Activated naive CD4-positive, alpha-beta T cell treated with anti-CD3 and anti-CD28 coated beads, Interleukin-2, amount 10 ng/mL, durations not matched to agents 7 days and 5 days (primary cell): ENCODE results near the gene FEM1A.
"Not testable (repeated sequence)": the region's sequence is repeated elsewhere in the genome, so short reads cannot be mapped to it uniquely, and the experiment has no call there.

Source experiments
- CTCF ChIA-PET: fragments of 350-600 bp; sonication (Branson Sonifier 250); formaldehyde crosslinking; loops from one replicate; lab custom pipeline; 2021; ENCODE audit warnings: antibody characterized with exemption; lab: Charles Lee
- DNase-seq: peaks from one replicate; pipeline ENCODE4 v3.0.0-alpha.2; 2020
- H3K27ac Mint-ChIP-seq: one replicate; pipeline ENCODE4 v1.8.0; 2021; ENCODE audit warnings: mild to moderate bottlenecking, moderate library complexity, mixed read lengths
- H3K27me3 Mint-ChIP-seq: one replicate; pipeline ENCODE4 v1.8.0; 2021; ENCODE audit warnings: mild to moderate bottlenecking, mixed read lengths
- H3K36me3 Mint-ChIP-seq: one replicate; pipeline ENCODE4 v1.8.0; 2021; ENCODE audit warnings: mixed read lengths
- H3K4me1 Mint-ChIP-seq: one replicate; pipeline ENCODE4 v1.8.0; 2021; ENCODE audit warnings: mixed read lengths
- H3K4me3 Mint-ChIP-seq: one replicate; pipeline ENCODE4 v1.8.0; 2021; ENCODE audit warnings: mild to moderate bottlenecking, moderate library complexity, mixed read lengths
- H3K9me3 Mint-ChIP-seq: one replicate; pipeline ENCODE4 v1.8.0; 2021; ENCODE audit warnings: mixed read lengths

Gene FEM1A

GRCh38 chr19:4760285-4760650, 31.3 kb upstream of the FEM1A start:
- CTCF ChIA-PET: no interaction called here

GRCh38 chr19:4763021-4763420, 28.5 kb upstream of the FEM1A start:
- CTCF ChIA-PET: no interaction called here
- Mint-ChIP-seq H3K4me3 (no peak overlapping the region), H3K27me3 (peaks cover 60% of the 10 kb centered on the region)

More at GRCh38 chr19:4760285-4760650, 31.3 kb upstream of the FEM1A start:
- Mint-ChIP-seq H3K27me3 (peaks cover 61% of the 10 kb centered on the region), H3K4me1 (peaks cover 5% of the 10 kb centered on the region), H3K27ac (no peak overlapping the region), H3K36me3 (no peaks in the 10 kb centered on the region), H3K4me3 (peak overlapping the region; percentile 23), H3K9me3 (no peaks in the 10 kb centered on the region)
- DNase-seq: no peak

GRCh38 chr19:4764393-4764660, 27.2 kb upstream of the FEM1A start:
- Mint-ChIP-seq H3K27me3 (peaks cover 49% of the 10 kb centered on the region), H3K4me1 (peaks cover 5% of the 10 kb centered on the region), H3K27ac (no peak overlapping the region), H3K9me3 (peaks cover under 1% of the 10 kb centered on the region), H3K36me3 (no peaks in the 10 kb centered on the region), H3K4me3 (no peak overlapping the region)
- no peak for DNase-seq
- CTCF ChIA-PET: no interaction called here

More at GRCh38 chr19:4763021-4763420, 28.5 kb upstream of the FEM1A start:
- Mint-ChIP-seq H3K36me3 (no peaks in the 10 kb centered on the region), H3K9me3 (no peaks in the 10 kb centered on the region), H3K4me1 (peaks cover 5% of the 10 kb centered on the region), H3K27ac (no peak overlapping the region)
- DNase-seq: no peak

GRCh38 chr19:4768934-4769777, 22.4 kb upstream of the FEM1A start:
- peak; percentile 88 for DNase-seq
- no peaks in the 10 kb centered on the region for H3K4me1 Mint-ChIP-seq
- H3K36me3 Mint-ChIP-seq: no peaks in the 10 kb centered on the region
- H3K4me3 Mint-ChIP-seq: no peak overlapping the region
- H3K27ac Mint-ChIP-seq: no peak overlapping the region
- CTCF ChIA-PET: no interaction called here
- H3K27me3 Mint-ChIP-seq: peaks cover 17% of the 10 kb centered on the region
- peaks cover 4% of the 10 kb centered on the region for H3K9me3 Mint-ChIP-seq

- Mint-ChIP-seq H3K27me3 (peaks cover 19% of the 10 kb centered on the region), H3K27ac (no peak overlapping the region), H3K9me3 (peaks cover 4% of the 10 kb centered on the region), H3K36me3 (no peaks in the 10 kb centered on the region), H3K4me1 (no peaks in the 10 kb centered on the region), H3K4me3 (no peak overlapping the region)
- DNase-seq: no peak
- CTCF ChIA-PET: no interaction called here
These were observed 19.0 kb upstream of the FEM1A start for GRCh38 chr19:4772566-4772965.

GRCh38 chr19:4773047-4773640, 18.4 kb upstream of the FEM1A start:
- no peak overlapping the region for H3K27ac Mint-ChIP-seq

GRCh38 chr19:4774136-4774535, 17.4 kb upstream of the FEM1A start:
- H3K27me3 Mint-ChIP-seq: peaks cover 22% of the 10 kb centered on the region
- H3K4me3 Mint-ChIP-seq: no peak overlapping the region
- H3K27ac Mint-ChIP-seq: no peak overlapping the region
- no peak for DNase-seq
- CTCF ChIA-PET: no interaction called here
- H3K4me1 Mint-ChIP-seq: no peaks in the 10 kb centered on the region
- H3K9me3 Mint-ChIP-seq: peaks cover 4% of the 10 kb centered on the region
- no peaks in the 10 kb centered on the region for H3K36me3 Mint-ChIP-seq

More at GRCh38 chr19:4773047-4773640, 18.4 kb upstream of the FEM1A start:
- no peak overlapping the region for H3K4me3 Mint-ChIP-seq
- H3K36me3 Mint-ChIP-seq: no peaks in the 10 kb centered on the region
- DNase-seq: no peak
- peaks cover 19% of the 10 kb centered on the region for H3K27me3 Mint-ChIP-seq
- no peaks in the 10 kb centered on the region for H3K4me1 Mint-ChIP-seq
- CTCF ChIA-PET: no interaction called here
- H3K9me3 Mint-ChIP-seq: peaks cover 4% of the 10 kb centered on the region

- CTCF ChIA-PET: interaction anchor here (0.8 kb wide), 1 partner anchor 8 kb away, joined by 3 read pairs; no protein-coding TSS in a partner anchor
- DNase-seq: no peak
These were observed 15.8 kb upstream of the FEM1A start for GRCh38 chr19:4775627-4776152.

GRCh38 chr19:4776436-4777211, 14.9 kb upstream of the FEM1A start:
- DNase-seq: no peak
- peaks cover 21% of the 10 kb centered on the region for H3K27me3 Mint-ChIP-seq
- H3K27ac Mint-ChIP-seq: no peak overlapping the region
- CTCF ChIA-PET: interaction anchor here (0.7 kb wide), 1 partner anchor 884 kb away, joined by 3 read pairs; no protein-coding TSS in a partner anchor
- H3K36me3 Mint-ChIP-seq: no peaks in the 10 kb centered on the region
- no peaks in the 10 kb centered on the region for H3K4me1 Mint-ChIP-seq
- H3K9me3 Mint-ChIP-seq: no peaks in the 10 kb centered on the region
- no peak overlapping the region for H3K4me3 Mint-ChIP-seq

More at GRCh38 chr19:4775627-4776152, 15.8 kb upstream of the FEM1A start:
- H3K27me3 Mint-ChIP-seq: peaks cover 18% of the 10 kb centered on the region
- H3K36me3 Mint-ChIP-seq: no peaks in the 10 kb centered on the region
- H3K27ac Mint-ChIP-seq: no peak overlapping the region
- no peak overlapping the region for H3K4me3 Mint-ChIP-seq
- H3K4me1 Mint-ChIP-seq: no peaks in the 10 kb centered on the region
- H3K9me3 Mint-ChIP-seq: no peaks in the 10 kb centered on the region

GRCh38 chr19:4778124-4778523, 13.4 kb upstream of the FEM1A start:
- H3K27ac Mint-ChIP-seq, H3K4me3 Mint-ChIP-seq, H3K9me3 Mint-ChIP-seq, H3K36me3 Mint-ChIP-seq, CTCF ChIA-PET, H3K4me1 Mint-ChIP-seq, DNase-seq: not testable (repeated sequence)
- H3K27me3 Mint-ChIP-seq: peaks cover 24% of the 10 kb centered on the region

GRCh38 chr19:4780860-4781259, 10.7 kb upstream of the FEM1A start:
- Mint-ChIP-seq H3K27me3 (peaks cover 45% of the 10 kb centered on the region), H3K4me1 (no peaks in the 10 kb centered on the region), H3K27ac (no peak overlapping the region), H3K9me3 (no peaks in the 10 kb centered on the region), H3K36me3 (no peaks in the 10 kb centered on the region), H3K4me3 (no peak overlapping the region)
- CTCF ChIA-PET: no interaction called here
- DNase-seq: no peak

GRCh38 chr19:4781801-4782200, 9.7 kb upstream of the FEM1A start:
- Mint-ChIP-seq H3K36me3 (no peaks in the 10 kb centered on the region), H3K27me3 (peaks cover 45% of the 10 kb centered on the region), H3K4me3 (no peak overlapping the region), H3K27ac (no peak overlapping the region), H3K4me1 (no peaks in the 10 kb centered on the region), H3K9me3 (no peaks in the 10 kb centered on the region)
- CTCF ChIA-PET: no interaction called here
- no peak for DNase-seq

GRCh38 chr19:4786412-4787016, 5.0 kb upstream of the FEM1A start:
- DNase-seq, H3K9me3 Mint-ChIP-seq, H3K4me1 Mint-ChIP-seq, H3K4me3 Mint-ChIP-seq, H3K36me3 Mint-ChIP-seq, H3K27ac Mint-ChIP-seq, CTCF ChIA-PET: not testable (repeated sequence)
- H3K27me3 Mint-ChIP-seq: peaks cover 39% of the 10 kb centered on the region
